H9 (cell line): ENCODE measurements around the gene TTC39B. TPM values are rescaled to one million over a fixed set of nuclear protein-coding genes. Genes with fewer than 3 reads are reported as not detected.
A peak's percentile ranks its signal among the peaks of the same experiment; 100 is the strongest.

Source experiments
- DNase-seq: peaks from one replicate; pipeline ENCODE4 v3.0.0-alpha.2; 2017
- H2AFZ ChIP-seq: one replicate; pipeline ENCODE4 v1.6.1; 2013; ENCODE audit warnings: mild to moderate bottlenecking, low read length, control low read depth, moderate library complexity
- H2AK5ac ChIP-seq: 2 replicates; pipeline ENCODE4 v1.6.1; 2013; ENCODE audit warnings: low read length, control low read depth, mixed read lengths; ENCODE audit not compliant: insufficient read length
- H2BK120ac ChIP-seq: one replicate; pipeline ENCODE4 v1.6.1; 2013; ENCODE audit warnings: low read depth, mild to moderate bottlenecking, low read length, control low read depth, inconsistent platforms; ENCODE audit not compliant: poor library complexity, severe bottlenecking
- H2BK12ac ChIP-seq: 2 replicates; pipeline ENCODE4 v1.6.1; 2013; ENCODE audit warnings: low read length, control low read depth, mixed read lengths, low read depth; ENCODE audit not compliant: insufficient read length
- H2BK15ac ChIP-seq: 2 replicates; pipeline ENCODE4 v1.6.1; 2013; ENCODE audit warnings: low read depth, low read length, control low read depth
- H2BK20ac ChIP-seq: one replicate; pipeline ENCODE4 v1.6.1; 2013; ENCODE audit warnings: low read depth, mild to moderate bottlenecking, low read length, control low read depth, inconsistent platforms; ENCODE audit not compliant: poor library complexity, severe bottlenecking
- H2BK5ac ChIP-seq: 2 replicates; pipeline ENCODE4 v1.6.1; 2013; ENCODE audit warnings: low read length, control low read depth, mixed read lengths; ENCODE audit not compliant: insufficient read length
- H3K14ac ChIP-seq: 2 replicates; pipeline ENCODE4 v1.6.1; 2013; ENCODE audit warnings: low read length, control low read depth; ENCODE audit not compliant: insufficient read depth
- H3K18ac ChIP-seq: 2 replicates; pipeline ENCODE4 v1.6.1; 2013; ENCODE audit warnings: low read depth, mild to moderate bottlenecking, mixed read lengths, low read length, control low read depth; ENCODE audit not compliant: insufficient read length
- H3K23ac ChIP-seq: 2 replicates; pipeline ENCODE4 v1.6.1; 2013; ENCODE audit warnings: low read length, control low read depth, mixed read lengths, low read depth; ENCODE audit not compliant: insufficient read length
- H3K23me2 ChIP-seq: 2 replicates; pipeline ENCODE4 v1.6.1; 2013; ENCODE audit warnings: low read depth, mild to moderate bottlenecking, mixed read lengths, low read length, control low read depth; ENCODE audit not compliant: insufficient read length, poor library complexity, severe bottlenecking
- H3K27ac ChIP-seq: 2 replicates; pipeline ENCODE4 v1.5.1; 2013; ENCODE audit warnings: low read length, control low read depth, mixed read lengths, low read depth; ENCODE audit not compliant: insufficient read length
- H3K27me3 ChIP-seq: 2 replicates; pipeline ENCODE4 v1.6.1; 2013; ENCODE audit warnings: low read length, control low read depth, inconsistent platforms; ENCODE audit not compliant: insufficient read depth
- H3K4ac ChIP-seq: 2 replicates; pipeline ENCODE4 v1.6.1; 2013; ENCODE audit warnings: low read depth, mild to moderate bottlenecking, control low read depth, inconsistent platforms, low read length, moderate library complexity
- H3K4me1 ChIP-seq: 2 replicates; pipeline ENCODE4 v1.6.1; 2013; ENCODE audit warnings: low read length, control low read depth, inconsistent platforms; ENCODE audit not compliant: insufficient read depth
- H3K4me2 ChIP-seq: 2 replicates; pipeline ENCODE4 v1.6.1; 2013; ENCODE audit warnings: low read length, control low read depth, mixed read lengths; ENCODE audit not compliant: insufficient read length, insufficient read depth
- H3K56ac ChIP-seq: 2 replicates; pipeline ENCODE4 v1.6.1; 2013; ENCODE audit warnings: low read depth, mild to moderate bottlenecking, mixed read lengths, low read length, control low read depth; ENCODE audit not compliant: insufficient read length
- H3K79me1 ChIP-seq: 2 replicates; pipeline ENCODE4 v1.6.1; 2013; ENCODE audit warnings: low read depth, mild to moderate bottlenecking, moderate library complexity, low read length, control low read depth, inconsistent platforms; ENCODE audit not compliant: insufficient read depth, poor library complexity, severe bottlenecking
- H3K79me2 ChIP-seq: 2 replicates; pipeline ENCODE4 v1.6.1; 2013; ENCODE audit warnings: low read length, control low read depth, inconsistent platforms; ENCODE audit not compliant: insufficient read depth
- H3K9ac ChIP-seq: 2 replicates; pipeline ENCODE4 v1.6.1; 2013; ENCODE audit warnings: low read length, control low read depth, mixed read lengths; ENCODE audit not compliant: insufficient read length; ENCODE audit errors: extremely low read depth
- H3K9me3 ChIP-seq: one replicate; pipeline ENCODE4 v1.6.1; 2013; ENCODE audit warnings: low read depth, low read length, inconsistent platforms; ENCODE audit not compliant: control insufficient read depth
- H3T11ph ChIP-seq: one replicate; pipeline ENCODE4 v1.6.1; 2013; ENCODE audit warnings: mild to moderate bottlenecking, low read length, control low read depth, inconsistent platforms
- H4K20me1 ChIP-seq: one replicate; pipeline ENCODE4 v1.6.1; 2013; ENCODE audit not compliant: control insufficient read depth, insufficient read length, insufficient read depth
- H4K5ac ChIP-seq: 2 replicates; pipeline ENCODE4 v1.6.1; 2013; ENCODE audit warnings: low read depth, mild to moderate bottlenecking, mixed read lengths, low read length, control low read depth; ENCODE audit not compliant: insufficient read length
- H4K8ac ChIP-seq: replicated peaks from 2 replicates; pipeline ENCODE4 v1.6.1; 2013; ENCODE audit warnings: low read length, control low read depth, mixed read lengths, low read depth; ENCODE audit not compliant: insufficient read length
- H4K91ac ChIP-seq: 2 replicates; pipeline ENCODE4 v1.6.1; 2013; ENCODE audit warnings: low read depth, mild to moderate bottlenecking, moderate library complexity, mixed read lengths, low read length, control low read depth; ENCODE audit not compliant: insufficient read length
- H3K27ac Mint-ChIP-seq, 3 experiments: 2 replicates in 2 of 3; 3 replicates in 1 of 3; pipeline ENCODE4 v1.8.0; 2020 to 2021; ENCODE audit warnings: mixed read lengths in 3 of 3, mild to moderate bottlenecking in 1 of 3, moderate library complexity in 1 of 3
- H3K27me3 Mint-ChIP-seq: 2 replicates; pipeline ENCODE4 v1.8.0; 2021; ENCODE audit warnings: low read depth, mild to moderate bottlenecking, moderate library complexity, mixed read lengths
- H3K36me3 Mint-ChIP-seq, 3 experiments: 2 replicates in 2 of 3; 3 replicates in 1 of 3; pipeline ENCODE4 v1.8.0; 2020 to 2021; ENCODE audit warnings: low read depth in 3 of 3, mixed read lengths in 3 of 3; ENCODE audit not compliant: insufficient read depth in 1 of 3
- H3K4me1 Mint-ChIP-seq, 2 experiments: 2 replicates each; pipeline ENCODE4 v1.8.0; 2020; ENCODE audit warnings: mixed read lengths in 2 of 2
- H3K4me3 Mint-ChIP-seq, 2 experiments: 2 replicates in 1 of 2; 3 replicates in 1 of 2; pipeline ENCODE4 v1.8.0; 2020 to 2021; ENCODE audit warnings: mild to moderate bottlenecking in 2 of 2, mixed read lengths in 2 of 2, moderate library complexity in 1 of 2
- H3K9me3 Mint-ChIP-seq, 2 experiments: 2 replicates in 1 of 2; 3 replicates in 1 of 2; pipeline ENCODE4 v1.8.0; 2020; ENCODE audit warnings: mild to moderate bottlenecking in 2 of 2, mixed read lengths in 2 of 2, moderate library complexity in 1 of 2
- WGBS: extraction: QIAGEN DNeasy Blood & Tissue Kit; methylation state at CpG from one replicate; pipeline ENCODE4 v1.1.7; 2013; ENCODE audit warnings: missing lambda C conversion rate, low lambda C conversion rate, mixed read lengths; ENCODE audit not compliant: insufficient read length; ENCODE audit errors: extremely low coverage; 5-methylcytosine and 5-hydroxymethylcytosine counted together
- total RNA-seq: library from RNA; stranded (reverse); gene quantifications from 2 replicates; pipeline ENCODE4 v1.2.1, GENCODE V29; 2021
- TF ChIP-seq, protein P1 (sequence below): fragments of 200-600 bp; sonication (generic); conservative IDR thresholded peaks from 3 replicates; pipeline ENCODE4 v1.8.0; 2021; ENCODE audit warnings: antibody characterized with exemption, mild to moderate bottlenecking

Gene TTC39B
- total RNA-seq, 1 experiment from 2014 or later: 8.2 TPM

DNA sequence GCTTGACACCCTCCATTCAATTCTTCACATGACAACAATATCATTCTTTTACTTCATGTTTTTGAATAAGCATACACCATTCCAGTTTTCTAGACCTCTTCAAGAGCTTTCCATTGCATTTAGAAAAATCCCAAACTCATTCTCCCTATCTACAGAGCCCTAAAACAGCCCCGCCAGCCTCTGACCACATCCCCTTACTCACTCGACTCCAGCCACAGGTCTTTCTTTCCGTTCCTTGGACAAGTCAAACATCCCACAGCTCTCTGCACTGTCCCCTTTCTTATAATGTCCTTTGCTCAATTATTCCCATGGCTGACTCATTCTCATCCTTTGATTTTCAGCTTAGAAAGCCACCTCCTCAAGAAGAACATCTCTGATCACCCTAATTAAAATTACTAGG is 38.2 kb downstream of the TTC39B start:
- Histone ChIP-seq H3K18ac (no peak overlapping the region), H2AFZ (no peak overlapping the region), H2BK5ac (no peak overlapping the region), H2BK12ac (no peak overlapping the region), H2AK5ac (no peak overlapping the region), H3K4me1 (no peaks in the 10 kb centered on the region; the same call in 1 of the 2 replicates), H2BK20ac (no peak overlapping the region), H4K20me1 (no peaks in the 10 kb centered on the region), H3K4me2 (no peak overlapping the region), H4K5ac (no peak overlapping the region), H2BK15ac (no peak overlapping the region), H3K27me3 (no peaks in the 10 kb centered on the region), H3K56ac (no peak overlapping the region), H2BK120ac (no peak overlapping the region), H3K14ac (no peak overlapping the region), H3K79me1 (no peaks in the 10 kb centered on the region), H3K27ac (no peak overlapping the region), H3K23ac (no peak overlapping the region), H3K23me2 (no peaks in the 10 kb centered on the region), H4K91ac (no peak overlapping the region), H3K9me3 (no peaks in the 10 kb centered on the region), H4K8ac (no peak overlapping the region), H3K9ac (no peak overlapping the region), H3T11ph (no peak overlapping the region), H3K79me2 (no peaks in the 10 kb centered on the region; the same call in 1 of the 2 replicates), H3K4ac (no peak overlapping the region)
- Mint-ChIP-seq H3K36me3 (peaks cover 2 to 21% (median 3%) of the 10 kb centered on the region in 3 experiments; a peak in 5 of 7 replicates), H3K4me1 (peaks cover 7 to 9% of the 10 kb centered on the region in 2 experiments), H3K27me3 (no peaks in the 10 kb centered on the region), H3K9me3 (peaks cover 3 to 4% of the 10 kb centered on the region in 2 experiments; a peak in 3 of 5 replicates), H3K4me3 (no peak overlapping the region), H3K27ac (peak overlapping the region in 2 of 3 experiments; percentile 1 to 7; a peak in 3 of 7 replicates)
- TF ChIP-seq, protein P1, sequence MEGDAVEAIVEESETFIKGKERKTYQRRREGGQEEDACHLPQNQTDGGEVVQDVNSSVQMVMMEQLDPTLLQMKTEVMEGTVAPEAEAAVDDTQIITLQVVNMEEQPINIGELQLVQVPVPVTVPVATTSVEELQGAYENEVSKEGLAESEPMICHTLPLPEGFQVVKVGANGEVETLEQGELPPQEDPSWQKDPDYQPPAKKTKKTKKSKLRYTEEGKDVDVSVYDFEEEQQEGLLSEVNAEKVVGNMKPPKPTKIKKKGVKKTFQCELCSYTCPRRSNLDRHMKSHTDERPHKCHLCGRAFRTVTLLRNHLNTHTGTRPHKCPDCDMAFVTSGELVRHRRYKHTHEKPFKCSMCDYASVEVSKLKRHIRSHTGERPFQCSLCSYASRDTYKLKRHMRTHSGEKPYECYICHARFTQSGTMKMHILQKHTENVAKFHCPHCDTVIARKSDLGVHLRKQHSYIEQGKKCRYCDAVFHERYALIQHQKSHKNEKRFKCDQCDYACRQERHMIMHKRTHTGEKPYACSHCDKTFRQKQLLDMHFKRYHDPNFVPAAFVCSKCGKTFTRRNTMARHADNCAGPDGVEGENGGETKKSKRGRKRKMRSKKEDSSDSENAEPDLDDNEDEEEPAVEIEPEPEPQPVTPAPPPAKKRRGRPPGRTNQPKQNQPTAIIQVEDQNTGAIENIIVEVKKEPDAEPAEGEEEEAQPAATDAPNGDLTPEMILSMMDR: no peak
- DNase-seq: no peak
- no CpG with 5 or more reads among the region's 3 CpGs for WGBS
